ENCODE results near the gene SH3GL2. TPM values are rescaled to one million over a fixed set of nuclear protein-coding genes. Genes with fewer than 3 reads are reported as not detected.

SH3GL2 gene
- total RNA-seq, 3 donors from 2014 or later (not counting 1 experiment from before 2014, with no cell fraction given): not detected

DNA sequence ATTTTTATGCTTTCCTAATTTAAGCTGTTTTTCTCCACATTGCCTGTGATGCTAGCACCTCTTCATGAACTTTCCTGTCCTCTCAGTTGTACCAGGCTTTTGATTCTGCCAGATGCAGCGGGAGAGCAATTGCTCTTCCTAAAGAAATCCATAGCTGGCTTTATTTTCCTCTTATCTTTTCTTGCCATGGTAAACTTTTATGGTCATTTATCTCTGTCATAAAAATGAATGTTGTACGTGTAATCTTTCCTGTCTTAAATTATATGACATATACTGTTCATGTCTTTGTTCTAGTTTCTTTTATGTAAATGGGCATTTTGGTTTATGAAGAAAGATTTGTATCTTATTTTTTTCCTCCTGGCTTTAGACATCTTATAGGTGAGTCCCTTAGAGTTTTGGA, 127.5 kb downstream of the SH3GL2 start:
- Histone ChIP-seq H3K4me1 (ENCODE audit: control insufficient read depth, insufficient read depth, low read length) (no peaks in the 10 kb centered on the region), H3K9me3 (ENCODE audit: control insufficient read depth, insufficient read depth, low read length) (no peaks in the 10 kb centered on the region), H3K36me3 (ENCODE audit: control insufficient read depth, insufficient read depth, low read length) (no peaks in the 10 kb centered on the region), H3K27me3 (ENCODE audit: control insufficient read depth, insufficient read depth, low read length) (no peaks in the 10 kb centered on the region), H3K4me3 (ENCODE audit: low read length) (no peak overlapping the region), H3K27ac (ENCODE audit: low read length) (no peak overlapping the region)
- Mint-ChIP-seq H3K27ac (no peak overlapping the region), H3K36me3 (no peaks in the 10 kb centered on the region), H3K9me3 (peaks cover 7 to 11% of the 10 kb centered on the region in 2 donors), H3K4me3 (no peak overlapping the region), H3K4me1 (no peaks in the 10 kb centered on the region), H3K27me3 (ENCODE audit: low read depth in 2 of 2) (no peaks in the 10 kb centered on the region)
- WGBS (ENCODE audit: insufficient coverage): 75% methylated on average over 1 of the region's 2 CpGs
- TF ChIP-seq, protein P1, sequence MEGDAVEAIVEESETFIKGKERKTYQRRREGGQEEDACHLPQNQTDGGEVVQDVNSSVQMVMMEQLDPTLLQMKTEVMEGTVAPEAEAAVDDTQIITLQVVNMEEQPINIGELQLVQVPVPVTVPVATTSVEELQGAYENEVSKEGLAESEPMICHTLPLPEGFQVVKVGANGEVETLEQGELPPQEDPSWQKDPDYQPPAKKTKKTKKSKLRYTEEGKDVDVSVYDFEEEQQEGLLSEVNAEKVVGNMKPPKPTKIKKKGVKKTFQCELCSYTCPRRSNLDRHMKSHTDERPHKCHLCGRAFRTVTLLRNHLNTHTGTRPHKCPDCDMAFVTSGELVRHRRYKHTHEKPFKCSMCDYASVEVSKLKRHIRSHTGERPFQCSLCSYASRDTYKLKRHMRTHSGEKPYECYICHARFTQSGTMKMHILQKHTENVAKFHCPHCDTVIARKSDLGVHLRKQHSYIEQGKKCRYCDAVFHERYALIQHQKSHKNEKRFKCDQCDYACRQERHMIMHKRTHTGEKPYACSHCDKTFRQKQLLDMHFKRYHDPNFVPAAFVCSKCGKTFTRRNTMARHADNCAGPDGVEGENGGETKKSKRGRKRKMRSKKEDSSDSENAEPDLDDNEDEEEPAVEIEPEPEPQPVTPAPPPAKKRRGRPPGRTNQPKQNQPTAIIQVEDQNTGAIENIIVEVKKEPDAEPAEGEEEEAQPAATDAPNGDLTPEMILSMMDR (IDR thresholded peaks at IDR 0.05): no peak
- DNase-seq (no peak), ATAC-seq (no peak)
- intact Hi-C loops (cut with micrococcal nuclease): no loop called here

DNA sequence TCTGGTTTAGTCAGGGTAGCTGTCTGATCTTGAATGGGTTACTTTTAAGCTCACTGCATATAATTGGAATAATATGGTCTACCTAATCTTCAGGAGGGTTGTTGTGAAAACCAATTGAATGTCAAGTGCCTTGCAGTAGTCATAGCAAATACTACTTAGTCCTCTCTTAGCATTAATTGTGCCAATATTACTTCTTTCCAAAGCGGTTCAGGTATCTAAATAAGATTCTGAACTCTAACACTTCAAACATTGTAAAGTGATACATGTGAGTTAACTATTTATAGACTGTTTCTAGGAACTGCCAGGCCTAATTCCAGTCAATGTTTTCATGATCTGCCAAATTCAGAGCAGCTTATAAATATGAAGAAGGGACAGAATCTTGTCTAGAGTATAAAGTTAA, 140.2 kb downstream of the SH3GL2 start:
- no peaks in the 10 kb centered on the region for H3K27me3 Mint-ChIP-seq (ENCODE audit: low read depth in 2 of 2)
- peaks cover 12% of the 10 kb centered on the region in 2 donors for H3K9me3 Mint-ChIP-seq
- DNase-seq: no peak
- no peak overlapping the region for H3K4me3 Mint-ChIP-seq
- H3K27ac Mint-ChIP-seq: no peak overlapping the region
- ATAC-seq: no peak
- no CpG with 5 or more reads among the region's 1 CpG for WGBS (ENCODE audit: insufficient coverage)
- Histone ChIP-seq H3K9me3 (ENCODE audit: control insufficient read depth, insufficient read depth, low read length) (no peaks in the 10 kb centered on the region), H3K27ac (ENCODE audit: low read length) (no peak overlapping the region), H3K4me1 (ENCODE audit: control insufficient read depth, insufficient read depth, low read length) (no peaks in the 10 kb centered on the region), H3K36me3 (ENCODE audit: control insufficient read depth, insufficient read depth, low read length) (no peaks in the 10 kb centered on the region), H3K4me3 (ENCODE audit: low read length) (no peak overlapping the region), H3K27me3 (ENCODE audit: control insufficient read depth, insufficient read depth, low read length) (no peaks in the 10 kb centered on the region)
- peaks cover 7% of the 10 kb centered on the region for H3K36me3 Mint-ChIP-seq
- TF ChIP-seq, protein P1 (IDR thresholded peaks at IDR 0.05): no peak
- no peaks in the 10 kb centered on the region for H3K4me1 Mint-ChIP-seq
- intact Hi-C loops (cut with micrococcal nuclease): no loop called here

DNA sequence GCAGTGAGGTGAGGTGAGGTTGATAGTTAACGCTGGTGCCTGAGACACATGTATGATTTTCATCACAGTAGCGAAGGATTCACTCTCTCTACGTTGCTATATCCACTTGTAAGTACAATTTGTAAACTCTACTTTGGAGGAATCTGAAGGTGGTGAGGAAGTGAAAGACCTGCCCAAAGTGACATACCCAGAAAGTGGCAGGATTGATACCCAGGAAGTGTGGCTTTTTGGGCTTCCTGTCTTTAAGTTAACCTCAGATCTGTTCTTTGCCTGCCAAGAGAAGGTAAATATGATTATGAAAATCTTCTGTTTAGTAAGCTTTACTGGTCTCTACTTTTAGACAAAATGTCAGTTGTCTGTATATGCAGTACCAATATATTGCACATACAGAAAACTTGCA, 143.1 kb downstream of the SH3GL2 start:
- peaks cover 13 to 21% of the 10 kb centered on the region in 2 donors for H3K9me3 Mint-ChIP-seq
- H3K36me3 Mint-ChIP-seq: peaks cover 7% of the 10 kb centered on the region
- Histone ChIP-seq H3K27ac (ENCODE audit: low read length) (no peak overlapping the region), H3K4me1 (ENCODE audit: control insufficient read depth, insufficient read depth, low read length) (no peaks in the 10 kb centered on the region), H3K27me3 (ENCODE audit: control insufficient read depth, insufficient read depth, low read length) (no peaks in the 10 kb centered on the region), H3K9me3 (ENCODE audit: control insufficient read depth, insufficient read depth, low read length) (peaks cover 6% of the 10 kb centered on the region), H3K36me3 (ENCODE audit: control insufficient read depth, insufficient read depth, low read length) (no peaks in the 10 kb centered on the region), H3K4me3 (ENCODE audit: low read length) (no peak overlapping the region)
- no peaks in the 10 kb centered on the region for H3K4me1 Mint-ChIP-seq
- ATAC-seq (no peak), DNase-seq (no peak)
- H3K27me3 Mint-ChIP-seq (ENCODE audit: low read depth in 2 of 2): no peaks in the 10 kb centered on the region
- H3K4me3 Mint-ChIP-seq: no peak overlapping the region
- TF ChIP-seq, protein P1 (IDR thresholded peaks at IDR 0.05): no peak
- WGBS (ENCODE audit: insufficient coverage): 100% methylated on average over 1 of the region's 3 CpGs
- intact Hi-C loops (cut with micrococcal nuclease): no loop called here
- H3K27ac Mint-ChIP-seq: no peak overlapping the region

DNA sequence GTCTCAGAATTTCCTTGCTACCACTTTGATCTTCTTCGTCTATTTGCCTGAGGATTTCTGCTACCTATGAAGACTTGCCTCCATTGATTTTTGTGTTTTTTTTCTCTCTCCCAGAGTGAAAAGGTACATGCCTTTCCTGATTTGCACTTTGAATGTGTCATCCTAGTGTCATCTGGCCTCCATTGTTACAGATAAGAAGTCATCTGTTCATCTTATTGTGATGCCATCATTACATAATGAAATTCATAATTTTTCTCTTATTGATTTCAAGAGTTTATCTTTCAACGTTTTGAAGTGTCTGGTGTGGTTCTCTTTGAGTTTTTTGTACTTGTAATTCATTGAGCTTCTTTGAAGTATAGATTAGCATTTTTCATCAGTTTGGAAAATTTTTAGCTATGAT, 144.8 kb downstream of the SH3GL2 start:
- Mint-ChIP-seq H3K4me3 (no peak overlapping the region), H3K9me3 (peaks cover 10 to 21% of the 10 kb centered on the region in 2 donors), H3K27ac (no peak overlapping the region), H3K4me1 (no peaks in the 10 kb centered on the region), H3K27me3 (ENCODE audit: low read depth in 2 of 2) (no peaks in the 10 kb centered on the region), H3K36me3 (peaks cover 7% of the 10 kb centered on the region)
- H3K4me3 ChIP-seq (ENCODE audit: low read length): no peak overlapping the region
- H3K27ac ChIP-seq (ENCODE audit: low read length): no peak overlapping the region
- no peaks in the 10 kb centered on the region for H3K36me3 ChIP-seq (ENCODE audit: control insufficient read depth, insufficient read depth, low read length)
- H3K4me1 ChIP-seq (ENCODE audit: control insufficient read depth, insufficient read depth, low read length): no peaks in the 10 kb centered on the region
- intact Hi-C loops (cut with micrococcal nuclease): no loop called here
- no peaks in the 10 kb centered on the region for H3K27me3 ChIP-seq (ENCODE audit: control insufficient read depth, insufficient read depth, low read length)
- TF ChIP-seq, protein P1 (IDR thresholded peaks at IDR 0.05): no peak
- no peak for DNase-seq
- no peak for ATAC-seq
- peaks cover 6% of the 10 kb centered on the region for H3K9me3 ChIP-seq (ENCODE audit: control insufficient read depth, insufficient read depth, low read length)
- 67% methylated on average over 2 of the region's 2 CpGs for WGBS (ENCODE audit: insufficient coverage)

Measured in natural killer cell (primary cell).